HepG2 (cell line): ENCODE measurements around the gene HES1. TPM values are rescaled to one million over a fixed set of nuclear protein-coding genes. Genes with fewer than 3 reads are reported as not detected.

ENCODE experiments used
- HNF4G ChIP-seq, 2 experiments: sonication (generic) in 1 of 2; formaldehyde crosslinking in 1 of 2; IDR thresholded peaks; 2 replicates each; pipeline versions ENCODE4 v1.4.0 to v1.6.1; 2011 to 2020; ENCODE audit warnings: borderline replicate concordance in 2 of 2, low read depth in 2 of 2, mild to moderate bottlenecking in 2 of 2, low read length in 1 of 2, missing genetic modification reagents in 1 of 2, moderate library complexity in 1 of 2
- KLF16 ChIP-seq, 2 experiments: sonication (generic) in 1 of 2; formaldehyde crosslinking in 1 of 2; IDR thresholded peaks; 2 replicates each; pipeline versions ENCODE4 v1.6.1 to v1.8.0; 2016 to 2023; ENCODE audit warnings: missing genetic modification reagents in 2 of 2, missing compliant biosample characterization in 1 of 2
- NCOA2 ChIP-seq: sonication (generic); formaldehyde crosslinking; IDR thresholded peaks from 2 replicates; pipeline ENCODE4 v1.8.0; 2022; ENCODE audit warnings: inconsistent platforms
- POLR2AphosphoS5 ChIP-seq: IDR thresholded peaks from 2 replicates; pipeline ENCODE4 v1.6.1; 2012; ENCODE audit warnings: low read depth, low read length
- SIX1 ChIP-seq: sonication (generic); formaldehyde crosslinking; IDR thresholded peaks from 2 replicates; pipeline ENCODE4 v1.4.0; 2020; ENCODE audit warnings: missing genetic modification reagents, borderline replicate concordance
- SP1 ChIP-seq, 2 experiments: fragments of 450-650 bp in 1 of 2; sonication (generic) in 1 of 2; formaldehyde crosslinking in 1 of 2; IDR thresholded peaks; 2 replicates each; pipeline versions ENCODE4 v1.4.0 to v1.6.1; 2016 to 2020; ENCODE audit warnings: missing genetic modification reagents in 1 of 2
- ZNF136 ChIP-seq: sonication (generic); formaldehyde crosslinking; IDR thresholded peaks from 2 replicates; pipeline ENCODE4 v1.8.1; 2022; ENCODE audit warnings: low read depth, mild to moderate bottlenecking, moderate library complexity, missing genetic modification reagents
- ZNF546 ChIP-seq: sonication (generic); formaldehyde crosslinking; conservative IDR thresholded peaks from 2 replicates; pipeline ENCODE4 v1.8.1; 2023; ENCODE audit warnings: mild to moderate bottlenecking, missing genetic modification reagents
- ZNF589 ChIP-seq: sonication (generic); formaldehyde crosslinking; conservative IDR thresholded peaks from 2 replicates; pipeline ENCODE4 v1.8.0; 2022; ENCODE audit warnings: mild to moderate bottlenecking, moderate library complexity, missing genetic modification reagents
- ZNF670 ChIP-seq: sonication (generic); formaldehyde crosslinking; IDR thresholded peaks from 2 replicates; pipeline ENCODE4 v1.8.0; 2022; ENCODE audit warnings: mild to moderate bottlenecking, missing genetic modification reagents, borderline replicate concordance
- polyA plus RNA-seq, 8 experiments: library from polyadenylated mRNA; depleted of rRNA in 3 of 8; stranded (reverse) in 7 of 8; unstranded in 1 of 8; fragments of >200 nt; fragmentation: Illumina TruSeq in 4 of 8; extraction: Trizol in 4 of 8; gene quantifications; 2 replicates each; pipeline versions ENCODE4 v1.2.1 to v1.2.3, GENCODE V29; 2011 to 2016; ENCODE audit warnings: low read depth in 4 of 8, missing spikeins in 1 of 8, mixed read lengths in 1 of 8; ENCODE audit not compliant: insufficient read depth in 1 of 8
- total RNA-seq, 5 experiments: library from RNA; depleted of rRNA; stranded (reverse); fragments of >200 nt; fragmentation: Illumina TruSeq; extraction: Trizol; gene quantifications; 2 replicates each; pipeline ENCODE4 v1.2.3, GENCODE V29; 2016; ENCODE audit warnings: low read depth in 1 of 5
- TF ChIP-seq, protein P1 (sequence below): sonication (generic); formaldehyde crosslinking; IDR thresholded peaks from 2 replicates; pipeline ENCODE4 v1.5.1; 2020; ENCODE audit warnings: missing genetic modification reagents, mild to moderate bottlenecking, borderline replicate concordance
- TF ChIP-seq, protein P2 (sequence below): sonication (generic); formaldehyde crosslinking; IDR thresholded peaks from 2 replicates; pipeline ENCODE4 v1.4.0; 2020; ENCODE audit warnings: low read depth, mild to moderate bottlenecking, missing genetic modification reagents
- TF ChIP-seq, protein P3 (sequence below): sonication (generic); formaldehyde crosslinking; conservative IDR thresholded peaks from 2 replicates; pipeline ENCODE4 v1.4.0; 2020; ENCODE audit warnings: missing genetic modification reagents
- TF ChIP-seq, protein P4 (sequence below): sonication (generic); formaldehyde crosslinking; IDR thresholded peaks from 2 replicates; pipeline ENCODE4 v1.5.1; 2020; ENCODE audit warnings: mild to moderate bottlenecking, missing genetic modification reagents, moderate library complexity
- TF ChIP-seq, protein P5 (sequence below): sonication (generic); formaldehyde crosslinking; IDR thresholded peaks from 2 replicates; pipeline ENCODE4 v1.4.0; 2020; ENCODE audit warnings: missing genetic modification reagents

Gene HES1
- total and polyA plus RNA-seq, 2 of the 13 experiments (the other 11 are each of a cell fraction or from before 2014, with no cell fraction given), result 15.4 to 19.8 TPM

DNA sequence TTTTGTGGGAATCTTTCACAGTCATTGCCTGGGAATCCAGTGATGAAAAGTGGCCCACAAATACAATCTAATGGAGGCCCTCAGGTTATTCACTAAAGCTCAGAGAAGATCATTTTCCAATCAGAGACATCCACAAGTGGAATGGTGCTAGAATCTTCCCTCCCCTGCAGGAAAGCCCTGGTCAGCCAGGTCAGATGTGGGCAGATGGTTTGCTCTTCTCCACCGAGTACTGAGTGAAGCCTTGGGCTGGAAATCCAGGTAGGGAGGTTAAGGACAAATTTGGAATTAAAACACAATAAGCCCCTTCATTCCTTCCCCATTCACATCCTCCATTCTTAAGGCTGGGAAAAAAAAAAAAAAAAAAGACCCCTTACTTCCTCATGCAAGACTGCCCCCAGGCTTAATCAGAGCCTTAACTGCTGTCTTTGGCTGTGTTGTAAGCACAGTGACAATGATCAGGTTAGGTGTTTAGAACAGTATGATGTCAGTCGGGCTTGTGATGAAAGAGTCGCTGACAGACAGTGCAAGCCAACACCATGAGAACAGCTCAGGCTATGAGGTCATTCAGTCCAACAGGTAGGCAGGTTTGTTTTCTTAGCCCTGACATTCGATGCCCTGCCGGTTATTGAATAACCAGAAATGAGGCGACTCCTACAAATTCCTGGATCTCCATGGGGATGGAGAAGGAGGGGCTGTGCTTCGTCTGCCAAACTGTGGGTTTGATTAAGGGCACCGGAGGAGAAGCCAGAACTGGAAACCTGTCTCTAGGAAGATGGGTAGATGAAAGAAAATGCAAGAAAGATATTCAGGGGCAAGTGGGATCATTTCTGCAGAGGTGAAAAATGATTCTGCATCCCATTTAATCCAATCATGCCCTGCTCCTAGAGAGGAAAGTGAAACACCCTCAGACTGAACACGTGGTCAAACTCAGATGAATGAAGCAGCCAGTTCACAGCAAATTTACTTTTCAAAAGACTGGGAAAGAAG lies 23.5 kb upstream of the HES1 start (continued):
- TF ChIP-seq, protein P1, sequence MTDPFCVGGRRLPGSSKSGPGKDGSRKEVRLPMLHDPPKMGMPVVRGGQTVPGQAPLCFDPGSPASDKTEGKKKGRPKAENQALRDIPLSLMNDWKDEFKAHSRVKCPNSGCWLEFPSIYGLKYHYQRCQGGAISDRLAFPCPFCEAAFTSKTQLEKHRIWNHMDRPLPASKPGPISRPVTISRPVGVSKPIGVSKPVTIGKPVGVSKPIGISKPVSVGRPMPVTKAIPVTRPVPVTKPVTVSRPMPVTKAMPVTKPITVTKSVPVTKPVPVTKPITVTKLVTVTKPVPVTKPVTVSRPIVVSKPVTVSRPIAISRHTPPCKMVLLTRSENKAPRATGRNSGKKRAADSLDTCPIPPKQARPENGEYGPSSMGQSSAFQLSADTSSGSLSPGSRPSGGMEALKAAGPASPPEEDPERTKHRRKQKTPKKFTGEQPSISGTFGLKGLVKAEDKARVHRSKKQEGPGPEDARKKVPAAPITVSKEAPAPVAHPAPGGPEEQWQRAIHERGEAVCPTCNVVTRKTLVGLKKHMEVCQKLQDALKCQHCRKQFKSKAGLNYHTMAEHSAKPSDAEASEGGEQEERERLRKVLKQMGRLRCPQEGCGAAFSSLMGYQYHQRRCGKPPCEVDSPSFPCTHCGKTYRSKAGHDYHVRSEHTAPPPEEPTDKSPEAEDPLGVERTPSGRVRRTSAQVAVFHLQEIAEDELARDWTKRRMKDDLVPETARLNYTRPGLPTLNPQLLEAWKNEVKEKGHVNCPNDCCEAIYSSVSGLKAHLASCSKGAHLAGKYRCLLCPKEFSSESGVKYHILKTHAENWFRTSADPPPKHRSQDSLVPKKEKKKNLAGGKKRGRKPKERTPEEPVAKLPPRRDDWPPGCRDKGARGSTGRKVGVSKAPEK, result no peak
- TF ChIP-seq NCOA2 (CRISPR knock-in tag) (peak; percentile 64; the same call in 1 of the 2 replicates), ZNF670 (CRISPR knock-in tag) (0 out of 2 replicates have a peak, but pooled peaks have one; percentile 30), POLR2AphosphoS5 (no peak), SP1 (IDR thresholded peaks at IDR 0.05) (no peak), SP1 (CRISPR knock-in tag; IDR thresholded peaks at IDR 0.05) (no peak), HNF4G (IDR thresholded peaks at IDR 0.05; ENCODE audit: borderline replicate concordance, low read depth, low read length) (no peak; the same call in 1 of the 2 replicates), HNF4G (CRISPR knock-in tag; IDR thresholded peaks at IDR 0.05; ENCODE audit: borderline replicate concordance, low read depth) (no peak), SIX1 (peak; percentile 84; the same call in 1 of the 2 replicates), ZNF589 (no peak), KLF16 (CRISPR knock-in tag; IDR thresholded peaks at IDR 0.05) (peak in 1 of 2 experiments; percentile 63; a peak in 2 of 4 replicates), ZNF546 (CRISPR knock-in tag) (no peak), ZNF136 (CRISPR knock-in tag) (no peak)
- TF ChIP-seq, protein P2, sequence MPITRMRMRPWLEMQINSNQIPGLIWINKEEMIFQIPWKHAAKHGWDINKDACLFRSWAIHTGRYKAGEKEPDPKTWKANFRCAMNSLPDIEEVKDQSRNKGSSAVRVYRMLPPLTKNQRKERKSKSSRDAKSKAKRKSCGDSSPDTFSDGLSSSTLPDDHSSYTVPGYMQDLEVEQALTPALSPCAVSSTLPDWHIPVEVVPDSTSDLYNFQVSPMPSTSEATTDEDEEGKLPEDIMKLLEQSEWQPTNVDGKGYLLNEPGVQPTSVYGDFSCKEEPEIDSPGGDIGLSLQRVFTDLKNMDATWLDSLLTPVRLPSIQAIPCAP (CRISPR knock-in tag), result no peak
- TF ChIP-seq, protein P3, sequence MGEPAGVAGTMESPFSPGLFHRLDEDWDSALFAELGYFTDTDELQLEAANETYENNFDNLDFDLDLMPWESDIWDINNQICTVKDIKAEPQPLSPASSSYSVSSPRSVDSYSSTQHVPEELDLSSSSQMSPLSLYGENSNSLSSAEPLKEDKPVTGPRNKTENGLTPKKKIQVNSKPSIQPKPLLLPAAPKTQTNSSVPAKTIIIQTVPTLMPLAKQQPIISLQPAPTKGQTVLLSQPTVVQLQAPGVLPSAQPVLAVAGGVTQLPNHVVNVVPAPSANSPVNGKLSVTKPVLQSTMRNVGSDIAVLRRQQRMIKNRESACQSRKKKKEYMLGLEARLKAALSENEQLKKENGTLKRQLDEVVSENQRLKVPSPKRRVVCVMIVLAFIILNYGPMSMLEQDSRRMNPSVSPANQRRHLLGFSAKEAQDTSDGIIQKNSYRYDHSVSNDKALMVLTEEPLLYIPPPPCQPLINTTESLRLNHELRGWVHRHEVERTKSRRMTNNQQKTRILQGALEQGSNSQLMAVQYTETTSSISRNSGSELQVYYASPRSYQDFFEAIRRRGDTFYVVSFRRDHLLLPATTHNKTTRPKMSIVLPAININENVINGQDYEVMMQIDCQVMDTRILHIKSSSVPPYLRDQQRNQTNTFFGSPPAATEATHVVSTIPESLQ (CRISPR knock-in tag), result no peak
- TF ChIP-seq, protein P4, sequence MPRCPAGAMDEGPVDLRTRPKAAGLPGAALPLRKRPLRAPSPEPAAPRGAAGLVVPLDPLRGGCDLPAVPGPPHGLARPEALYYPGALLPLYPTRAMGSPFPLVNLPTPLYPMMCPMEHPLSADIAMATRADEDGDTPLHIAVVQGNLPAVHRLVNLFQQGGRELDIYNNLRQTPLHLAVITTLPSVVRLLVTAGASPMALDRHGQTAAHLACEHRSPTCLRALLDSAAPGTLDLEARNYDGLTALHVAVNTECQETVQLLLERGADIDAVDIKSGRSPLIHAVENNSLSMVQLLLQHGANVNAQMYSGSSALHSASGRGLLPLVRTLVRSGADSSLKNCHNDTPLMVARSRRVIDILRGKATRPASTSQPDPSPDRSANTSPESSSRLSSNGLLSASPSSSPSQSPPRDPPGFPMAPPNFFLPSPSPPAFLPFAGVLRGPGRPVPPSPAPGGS (CRISPR knock-in tag), result no peak
- TF ChIP-seq, protein P5, sequence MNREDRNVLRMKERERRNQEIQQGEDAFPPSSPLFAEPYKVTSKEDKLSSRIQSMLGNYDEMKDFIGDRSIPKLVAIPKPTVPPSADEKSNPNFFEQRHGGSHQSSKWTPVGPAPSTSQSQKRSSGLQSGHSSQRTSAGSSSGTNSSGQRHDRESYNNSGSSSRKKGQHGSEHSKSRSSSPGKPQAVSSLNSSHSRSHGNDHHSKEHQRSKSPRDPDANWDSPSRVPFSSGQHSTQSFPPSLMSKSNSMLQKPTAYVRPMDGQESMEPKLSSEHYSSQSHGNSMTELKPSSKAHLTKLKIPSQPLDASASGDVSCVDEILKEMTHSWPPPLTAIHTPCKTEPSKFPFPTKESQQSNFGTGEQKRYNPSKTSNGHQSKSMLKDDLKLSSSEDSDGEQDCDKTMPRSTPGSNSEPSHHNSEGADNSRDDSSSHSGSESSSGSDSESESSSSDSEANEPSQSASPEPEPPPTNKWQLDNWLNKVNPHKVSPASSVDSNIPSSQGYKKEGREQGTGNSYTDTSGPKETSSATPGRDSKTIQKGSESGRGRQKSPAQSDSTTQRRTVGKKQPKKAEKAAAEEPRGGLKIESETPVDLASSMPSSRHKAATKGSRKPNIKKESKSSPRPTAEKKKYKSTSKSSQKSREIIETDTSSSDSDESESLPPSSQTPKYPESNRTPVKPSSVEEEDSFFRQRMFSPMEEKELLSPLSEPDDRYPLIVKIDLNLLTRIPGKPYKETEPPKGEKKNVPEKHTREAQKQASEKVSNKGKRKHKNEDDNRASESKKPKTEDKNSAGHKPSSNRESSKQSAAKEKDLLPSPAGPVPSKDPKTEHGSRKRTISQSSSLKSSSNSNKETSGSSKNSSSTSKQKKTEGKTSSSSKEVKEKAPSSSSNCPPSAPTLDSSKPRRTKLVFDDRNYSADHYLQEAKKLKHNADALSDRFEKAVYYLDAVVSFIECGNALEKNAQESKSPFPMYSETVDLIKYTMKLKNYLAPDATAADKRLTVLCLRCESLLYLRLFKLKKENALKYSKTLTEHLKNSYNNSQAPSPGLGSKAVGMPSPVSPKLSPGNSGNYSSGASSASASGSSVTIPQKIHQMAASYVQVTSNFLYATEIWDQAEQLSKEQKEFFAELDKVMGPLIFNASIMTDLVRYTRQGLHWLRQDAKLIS (CRISPR knock-in tag), result no peak
